DMS 273 treated with DMSO at 0.1 percent for 48 hours (cell line): ENCODE results near the gene USP6NL.

Source experiments
- DNase-seq: peaks from one replicate; lab custom pipeline; 2025; lab: John Stamatoyannopoulos, UW

USP6NL gene

DNA sequence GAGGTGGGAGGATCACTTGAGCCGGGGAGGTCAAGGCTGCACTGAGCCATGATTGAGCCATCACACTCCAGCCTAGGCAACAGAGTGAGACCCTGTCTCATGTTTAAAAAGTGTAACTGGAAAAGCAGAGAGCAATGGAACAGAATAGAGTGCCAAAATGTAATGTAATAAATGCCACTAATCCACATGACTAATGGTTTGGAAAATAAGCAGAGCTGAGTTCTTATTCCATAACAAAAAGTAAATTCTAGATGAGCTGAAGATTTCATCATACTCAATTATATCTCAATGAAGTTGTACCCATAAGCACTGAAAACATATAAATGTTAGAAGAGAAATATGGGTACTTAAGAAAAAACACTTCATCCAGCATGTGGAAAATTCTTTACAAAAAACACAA is 132.6 kb downstream of the USP6NL start:
- DNase-seq = no peak

DNA sequence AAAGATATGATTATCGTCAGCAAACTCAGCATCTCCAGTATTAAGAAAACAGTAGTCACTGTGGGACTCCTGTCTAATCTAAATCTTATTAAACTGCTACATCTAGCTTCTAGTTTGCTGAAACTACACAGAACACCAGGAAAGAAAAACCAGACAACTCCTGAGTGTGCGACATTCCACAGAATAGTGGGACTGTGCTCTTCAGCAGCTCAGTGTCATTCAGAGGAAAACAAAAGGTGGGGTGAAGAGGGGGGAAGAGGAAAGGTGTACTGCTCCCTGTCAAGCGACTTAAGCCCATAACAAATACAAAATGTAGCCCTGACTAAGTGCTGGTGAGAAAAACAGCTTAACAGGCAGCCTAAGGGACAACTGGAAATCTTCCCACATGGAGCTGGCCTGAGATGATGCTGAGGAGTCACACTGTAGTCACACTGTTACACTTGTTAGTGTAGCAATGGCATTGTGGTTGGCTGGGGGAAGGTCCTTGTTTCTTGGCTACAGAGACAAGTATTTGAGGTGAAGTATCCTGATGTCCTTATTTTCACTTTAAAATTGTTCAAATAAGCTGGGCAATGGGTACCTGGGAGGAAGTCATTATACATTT is 135.5 kb downstream of the USP6NL start:
- no peak for DNase-seq

DNA sequence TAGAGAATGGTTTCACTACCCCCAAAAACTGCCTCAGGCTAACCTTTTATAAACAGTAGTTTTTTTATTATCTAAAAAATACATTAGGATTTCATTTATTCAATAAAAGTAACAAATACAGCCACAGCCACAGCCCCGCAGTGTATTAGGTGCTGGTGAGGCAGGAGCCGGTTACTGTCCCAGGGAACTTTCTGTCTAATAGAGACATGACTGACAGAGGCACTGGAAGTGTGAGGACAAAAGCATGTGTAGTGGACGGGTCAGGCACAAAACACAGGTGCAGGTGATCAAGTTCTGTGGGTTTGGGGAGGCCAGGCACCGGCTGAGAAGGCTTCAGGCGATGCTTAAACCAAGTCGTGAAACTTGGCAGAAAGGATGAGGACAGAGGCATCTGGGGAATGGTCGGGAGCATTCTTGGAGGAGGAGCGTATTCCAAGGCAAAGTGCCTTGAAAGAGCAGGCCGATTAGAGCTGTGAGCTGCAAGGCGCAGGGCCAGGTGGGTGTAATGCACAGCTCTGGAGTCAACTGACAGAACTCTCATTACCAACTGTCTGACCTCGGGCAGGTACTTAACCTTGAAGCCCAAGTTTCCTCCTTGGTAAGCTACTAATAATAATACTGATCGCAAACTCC is 138.2 kb downstream of the USP6NL start:
- no peak for DNase-seq

DNA sequence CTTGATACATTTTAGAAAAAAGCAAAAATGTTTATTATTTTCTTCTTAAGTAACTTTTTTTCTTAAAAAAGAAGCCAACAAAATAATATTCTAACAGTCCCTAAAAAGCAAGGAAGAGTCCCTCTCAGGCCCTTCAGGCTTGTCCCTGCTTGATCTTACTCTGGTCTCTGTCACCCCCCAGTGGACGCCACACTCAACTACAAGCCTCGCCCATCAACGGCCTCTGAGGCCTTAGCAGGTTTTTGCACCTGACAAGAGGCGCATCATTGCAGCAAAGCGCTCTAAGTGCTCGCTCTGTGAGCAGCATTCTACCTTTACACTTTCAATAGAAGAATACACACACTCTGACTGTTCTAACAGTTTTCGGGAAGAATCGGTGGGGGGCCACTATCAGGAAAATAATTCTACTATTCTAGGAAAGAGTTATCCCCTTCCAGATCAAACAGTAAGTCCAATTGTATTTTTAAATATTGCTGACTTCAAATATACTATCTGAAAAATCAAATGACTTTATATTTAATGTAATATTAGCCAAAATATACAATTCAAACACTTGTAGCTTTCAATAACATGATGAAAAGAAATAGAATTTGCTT is 139.2 kb downstream of the USP6NL start:
- DNase-seq = no peak

DNA sequence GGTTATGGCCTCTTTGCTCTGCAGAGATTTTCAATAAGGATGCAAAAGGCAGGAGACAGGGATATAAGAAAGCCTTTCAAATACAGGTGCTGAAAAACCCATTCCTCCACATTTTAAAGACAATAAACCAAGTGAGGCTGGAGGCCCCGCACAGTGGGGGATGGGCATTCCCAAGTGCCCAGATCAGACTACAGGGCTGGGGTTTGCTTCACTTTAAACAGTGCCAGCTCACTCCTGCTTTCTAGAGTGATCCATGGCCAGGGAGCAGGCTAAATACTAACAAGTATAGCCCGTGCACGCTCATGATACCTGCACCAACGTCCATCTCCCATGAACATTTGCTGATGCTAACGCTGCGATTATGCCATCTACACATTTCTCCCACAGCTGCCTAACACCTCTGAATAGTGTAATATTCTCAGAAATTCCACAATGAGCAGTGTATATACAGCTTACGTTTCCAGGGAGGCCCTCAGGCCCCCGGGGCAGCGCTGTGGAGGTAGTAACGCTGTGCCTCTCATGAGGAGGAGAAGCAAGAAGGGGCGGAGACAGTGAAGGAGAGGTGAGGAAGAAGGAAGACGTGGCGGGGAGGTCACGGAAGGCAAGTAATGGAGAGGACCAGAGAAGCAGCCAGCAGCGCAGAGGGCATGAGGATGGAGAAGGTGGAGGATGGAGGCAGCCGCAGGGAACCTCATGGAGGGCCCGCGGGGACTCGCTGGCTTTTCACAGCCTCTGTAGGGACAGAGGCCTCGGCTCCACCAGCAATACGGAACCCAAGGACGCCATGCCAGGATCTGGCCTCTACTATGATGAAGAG is 141.7 kb downstream of the USP6NL start:
- DNase-seq = no peak

DNA sequence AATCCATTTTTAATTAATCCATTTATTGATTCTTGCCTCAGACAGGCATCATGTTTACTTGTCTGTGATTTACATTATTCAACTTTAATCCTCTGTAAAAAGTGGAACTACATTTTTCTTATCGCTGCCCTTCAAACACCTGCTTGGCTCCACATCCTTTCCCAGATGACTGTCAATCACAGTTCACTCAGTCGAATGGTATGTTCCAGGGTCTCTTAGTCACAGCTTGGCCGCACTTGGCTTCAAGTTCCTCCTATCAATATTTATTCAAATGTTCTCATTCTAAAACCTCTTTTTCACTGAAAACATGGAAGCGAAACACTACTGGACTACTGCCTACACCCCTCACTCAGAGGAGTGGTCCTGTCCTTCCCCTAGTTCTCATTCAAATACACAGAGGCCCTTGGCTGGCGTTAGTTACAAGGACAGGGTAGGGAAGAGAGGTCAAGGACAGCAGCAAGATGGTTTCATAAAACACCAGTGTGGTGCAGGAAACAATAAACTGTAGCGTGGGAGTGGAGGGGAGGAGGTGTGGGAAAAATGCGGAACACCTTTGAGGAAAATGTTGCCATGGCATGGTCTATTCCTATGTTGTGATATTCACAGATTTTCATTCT is 143.2 kb downstream of the USP6NL start:
- DNase-seq = no peak

DNA sequence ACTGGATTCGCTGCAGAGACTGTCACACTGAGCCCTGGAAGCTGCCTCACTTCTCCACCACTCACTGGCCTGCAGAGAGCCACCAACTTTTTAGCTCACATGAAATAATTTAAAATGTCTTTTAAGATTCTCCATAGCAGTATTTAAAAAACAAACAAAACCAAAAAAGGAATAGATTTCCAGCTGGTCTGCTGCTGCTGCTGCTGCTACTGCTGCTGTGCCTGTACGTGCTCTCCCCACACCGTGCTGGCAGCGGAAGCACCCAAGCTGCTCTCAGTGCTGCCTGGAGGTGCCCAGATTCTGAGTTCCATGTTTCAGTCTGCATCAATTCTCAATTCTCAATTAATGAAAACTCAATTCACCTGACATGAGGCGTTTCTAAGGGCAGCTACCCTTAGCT is 146.0 kb downstream of the USP6NL start:
- no peak for DNase-seq

DNA sequence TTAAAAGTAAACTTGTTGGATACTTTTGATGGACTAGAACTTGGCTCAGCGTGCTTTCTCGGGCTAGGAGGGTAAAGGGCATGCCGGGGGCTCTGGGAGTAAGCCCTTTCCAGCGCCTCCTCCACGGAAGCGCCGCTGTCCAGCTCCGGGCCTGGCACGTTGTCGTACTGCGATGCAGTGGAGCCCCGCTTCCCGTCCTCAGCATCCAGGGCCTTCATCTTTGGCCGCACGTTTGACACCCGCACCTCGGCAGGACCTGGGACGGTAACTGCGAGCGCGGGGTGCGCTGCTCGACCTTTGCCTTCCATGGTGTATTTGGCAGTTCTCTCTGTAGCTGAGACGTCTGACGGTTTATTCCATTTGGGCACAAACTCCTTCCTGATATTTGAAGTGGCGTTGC is 148.3 kb downstream of the USP6NL start:
- no peak for DNase-seq

DNA sequence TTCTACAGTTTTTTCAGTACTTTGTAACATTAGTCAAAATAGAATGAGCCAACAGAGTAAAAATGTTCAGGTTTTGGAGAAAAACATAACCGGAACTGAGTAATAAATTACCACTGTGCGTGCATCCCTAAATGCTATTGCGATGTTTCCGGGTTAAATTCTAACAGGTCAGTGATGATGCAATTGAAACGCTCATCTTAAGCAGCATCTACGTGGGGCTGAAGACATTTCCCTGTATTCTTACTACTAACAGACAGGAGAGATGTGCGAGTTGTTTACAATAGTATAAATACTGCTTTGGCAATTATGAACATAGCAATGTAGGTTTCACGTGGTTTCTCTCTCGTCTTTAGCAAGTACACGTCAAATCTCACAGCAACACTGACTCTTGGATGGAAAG is 149.4 kb downstream of the USP6NL start:
- DNase-seq = no peak

DNA sequence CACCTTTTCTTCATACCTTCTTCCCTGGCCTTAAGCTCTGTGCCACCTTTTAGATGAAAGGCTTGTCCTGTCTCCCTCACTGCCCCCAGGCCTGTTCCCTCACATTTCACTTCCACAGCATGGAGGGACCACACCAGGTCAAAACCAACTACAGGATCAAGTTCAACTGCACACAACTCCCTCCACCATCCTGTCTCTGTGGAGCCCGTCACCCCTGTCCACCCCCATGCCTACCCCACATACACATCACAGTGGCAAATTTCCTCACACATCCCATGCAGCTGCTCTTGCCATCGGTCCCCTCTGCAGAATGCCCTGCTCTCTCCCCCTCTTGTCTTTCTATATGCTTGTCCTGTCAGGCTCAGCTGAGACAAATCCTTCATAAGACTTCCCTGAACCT is 154.1 kb downstream of the USP6NL start:
- DNase-seq = no peak

DNA sequence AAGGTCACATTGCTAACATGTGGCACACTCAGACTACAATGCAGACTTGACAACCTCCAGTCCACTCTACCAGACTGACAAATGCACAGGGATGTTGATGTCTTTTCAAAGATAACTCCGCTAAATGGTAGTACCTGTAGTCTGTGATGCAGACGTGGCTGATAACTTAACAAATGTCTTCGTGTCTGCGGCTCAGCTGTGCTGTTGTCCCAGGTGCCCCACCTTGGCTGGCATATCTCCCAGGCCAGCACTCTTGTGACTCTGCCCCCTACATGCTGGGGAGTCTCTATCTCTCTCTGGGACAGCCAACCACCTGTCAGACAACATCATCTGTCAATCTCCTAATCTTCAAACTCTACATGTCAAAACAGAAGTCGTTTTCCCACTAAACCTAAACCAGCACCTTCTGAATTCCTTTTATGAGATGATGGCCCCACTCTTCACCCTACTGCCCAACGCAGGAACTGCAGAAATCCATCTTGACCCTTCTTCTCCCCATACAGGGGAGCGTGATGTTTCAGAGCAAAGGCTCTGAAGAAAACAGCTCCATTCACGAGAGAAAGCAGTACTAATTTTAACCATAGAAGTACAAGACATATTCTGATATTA is 156.4 kb downstream of the USP6NL start:
- DNase-seq = no peak

DNA sequence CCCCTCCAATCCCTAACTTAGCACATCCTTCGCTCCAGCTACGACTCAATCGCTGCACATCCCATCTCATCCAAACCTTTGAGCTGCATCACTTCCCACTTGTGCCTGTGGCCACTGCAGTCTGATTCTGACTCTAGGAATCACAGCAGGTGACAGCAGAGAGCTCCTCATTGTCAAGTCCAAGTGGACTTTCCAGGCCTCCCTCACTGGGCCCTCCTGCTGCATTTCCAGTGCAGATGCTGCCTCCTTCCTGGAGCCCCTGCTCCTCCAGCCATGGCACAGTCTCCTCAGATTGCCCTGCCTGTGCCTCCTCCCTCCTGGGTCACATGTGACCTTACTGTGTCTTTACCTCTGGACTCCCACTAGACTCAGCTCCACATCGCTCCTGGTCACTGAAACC is 157.3 kb downstream of the USP6NL start:
- DNase-seq = no peak

DNA sequence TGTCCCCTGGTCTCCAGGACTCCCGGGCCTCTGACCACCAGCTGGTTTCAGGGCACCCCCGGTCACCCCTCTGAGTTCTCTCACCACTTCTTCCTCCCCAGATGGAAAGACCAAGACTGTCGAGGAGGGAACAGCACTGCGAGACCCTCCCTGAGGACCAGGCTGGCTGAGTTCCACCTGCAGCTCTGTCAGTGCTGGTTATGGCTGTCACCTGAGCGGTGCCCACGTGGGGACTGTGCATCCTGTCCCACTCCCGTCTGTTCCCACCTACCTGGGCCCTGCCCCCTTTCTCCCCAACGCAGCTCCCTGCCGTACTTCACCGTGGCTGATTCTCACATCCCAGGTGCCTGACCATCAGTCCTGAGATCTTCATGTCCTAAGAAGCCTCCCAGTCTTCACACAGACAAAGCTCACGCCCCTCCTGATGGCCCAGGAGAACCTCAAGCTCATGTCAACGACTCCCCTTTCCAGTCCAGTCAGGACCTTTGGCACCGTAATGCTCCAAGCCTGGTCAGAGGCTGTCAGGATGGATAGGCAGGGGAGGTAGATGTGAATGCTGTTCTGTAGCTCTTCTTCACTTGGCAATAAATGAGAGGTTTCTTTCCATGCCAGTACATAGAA is 159.7 kb downstream of the USP6NL start:
- no peak for DNase-seq

DNA sequence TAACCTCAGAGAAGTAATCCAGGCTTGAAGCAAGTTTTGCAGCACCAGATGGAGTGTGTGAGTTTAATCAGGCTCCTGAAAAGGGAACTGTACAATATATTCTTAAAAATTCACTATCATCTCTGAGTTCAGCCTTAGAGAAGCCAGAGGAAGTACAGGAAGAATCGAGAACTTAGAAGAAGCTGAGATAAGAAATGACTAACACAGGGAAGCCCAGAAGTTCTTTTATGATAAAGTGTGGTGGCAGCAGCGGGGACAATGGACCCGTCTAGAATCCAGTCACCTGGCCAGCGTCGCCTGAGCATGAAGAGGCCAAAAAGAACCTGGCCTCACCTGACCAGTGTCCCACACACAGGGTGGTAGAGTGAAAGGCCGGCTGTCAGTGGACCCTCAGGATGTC is 161.0 kb downstream of the USP6NL start:
- no peak for DNase-seq

DNA sequence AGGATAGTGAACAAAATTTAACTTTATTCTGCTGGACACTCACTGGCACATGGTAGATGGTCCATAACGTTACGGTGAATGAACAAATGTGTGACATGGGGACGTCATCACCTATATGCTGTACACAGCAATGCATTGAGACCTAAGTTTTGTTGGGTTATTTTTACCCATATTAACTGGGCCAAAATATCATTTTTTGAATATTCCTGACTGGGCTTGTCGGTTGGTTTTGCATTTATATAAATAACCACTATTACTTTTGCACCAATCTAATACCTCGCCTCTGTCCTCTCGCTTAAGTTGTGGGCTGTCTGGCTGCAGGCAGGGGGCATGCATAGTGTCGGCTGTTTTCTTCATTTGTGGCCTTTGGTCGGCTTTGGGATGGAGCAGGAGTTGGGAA is 161.7 kb downstream of the USP6NL start:
- DNase-seq = no peak

DNA sequence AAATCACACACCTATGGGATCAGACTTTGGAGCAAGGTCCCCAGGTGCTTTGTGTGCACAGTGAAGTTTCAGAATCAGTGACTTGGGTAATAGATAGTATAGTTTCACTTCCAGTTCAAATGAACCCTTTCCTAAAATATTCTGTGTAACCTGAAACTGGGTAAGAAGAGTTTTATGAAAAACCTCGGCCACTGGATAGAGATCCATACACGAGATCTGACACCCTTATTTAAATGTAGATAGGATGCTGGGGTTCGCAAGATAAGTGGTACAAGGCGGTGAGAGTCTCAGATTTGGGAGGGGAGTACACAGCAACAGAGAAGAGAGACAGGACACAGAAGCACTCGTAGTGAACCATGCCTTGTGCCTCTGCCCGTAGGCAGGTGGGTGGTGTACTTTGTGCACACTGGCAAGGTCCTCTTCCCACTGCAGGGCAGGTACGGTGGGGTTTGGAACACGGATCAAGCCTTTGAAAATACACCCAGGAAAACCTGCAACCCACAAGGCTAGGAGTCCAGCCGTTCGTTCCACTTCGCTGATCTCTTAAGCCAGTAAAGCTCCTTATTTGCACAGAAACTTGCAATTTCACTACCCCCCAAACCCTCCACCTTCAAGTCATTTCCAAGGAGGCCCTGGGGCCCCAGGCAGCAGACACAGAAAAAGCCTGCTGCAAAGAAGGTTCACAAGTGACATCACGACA is 162.8 kb downstream of the USP6NL start:
- DNase-seq = no peak

DNA sequence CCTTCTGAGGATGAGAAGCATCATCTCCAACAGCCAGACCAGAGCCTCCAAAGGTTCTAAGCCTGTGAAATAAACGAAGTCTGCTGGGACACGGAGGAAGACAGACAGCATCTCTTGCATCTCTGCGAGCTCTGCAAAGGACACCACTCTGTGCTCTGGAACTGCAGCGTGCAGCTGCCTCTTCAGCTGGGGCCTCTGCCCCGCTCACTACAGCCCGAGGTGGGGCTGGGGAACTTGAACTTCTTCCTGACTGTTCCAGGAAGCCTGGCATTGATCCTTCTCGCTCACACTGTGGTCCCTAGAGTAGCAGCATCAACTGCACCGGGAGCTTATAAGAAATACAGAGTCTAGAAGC is 163.3 kb downstream of the USP6NL start:
- DNase-seq = no peak

DNA sequence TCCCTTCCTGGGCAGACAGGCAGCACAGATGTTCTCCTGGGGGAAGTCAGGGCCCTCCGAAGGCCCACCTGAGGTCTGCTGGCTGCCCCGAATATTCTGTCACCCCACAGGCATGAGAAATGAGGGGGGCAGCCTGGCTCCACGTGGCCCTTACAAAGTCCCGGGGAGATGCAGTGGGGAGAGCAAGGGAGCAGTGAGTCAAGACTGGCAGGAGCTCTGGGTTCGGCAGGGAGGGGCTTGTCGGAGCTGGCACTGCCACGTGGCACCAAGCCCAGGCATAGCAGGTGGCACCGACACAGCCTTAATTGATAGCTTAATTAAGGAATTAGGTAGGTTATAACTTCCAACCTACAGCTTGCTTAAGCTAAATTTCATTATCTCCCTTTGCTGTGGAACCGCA is 163.9 kb downstream of the USP6NL start:
- DNase-seq = no peak

DNA sequence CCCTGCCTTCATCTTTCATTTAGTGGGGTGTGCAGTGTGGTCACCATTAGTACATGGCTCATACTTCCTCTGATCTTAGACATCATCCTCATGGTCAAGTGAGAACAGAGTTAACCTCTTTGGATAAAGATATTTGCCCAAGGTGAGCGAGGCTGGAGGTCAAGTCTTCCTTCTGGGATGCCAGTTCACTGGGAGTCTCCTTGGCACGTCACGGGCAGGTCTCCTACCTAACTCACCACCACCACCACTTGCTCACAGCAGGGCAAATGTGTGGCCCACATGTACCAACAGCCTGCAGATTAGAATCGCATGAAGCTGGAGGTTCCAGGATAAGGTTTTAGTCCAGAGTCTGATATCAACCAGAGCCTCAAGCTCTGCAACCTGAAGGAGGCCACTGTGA is 164.6 kb downstream of the USP6NL start:
- no peak for DNase-seq

DNA sequence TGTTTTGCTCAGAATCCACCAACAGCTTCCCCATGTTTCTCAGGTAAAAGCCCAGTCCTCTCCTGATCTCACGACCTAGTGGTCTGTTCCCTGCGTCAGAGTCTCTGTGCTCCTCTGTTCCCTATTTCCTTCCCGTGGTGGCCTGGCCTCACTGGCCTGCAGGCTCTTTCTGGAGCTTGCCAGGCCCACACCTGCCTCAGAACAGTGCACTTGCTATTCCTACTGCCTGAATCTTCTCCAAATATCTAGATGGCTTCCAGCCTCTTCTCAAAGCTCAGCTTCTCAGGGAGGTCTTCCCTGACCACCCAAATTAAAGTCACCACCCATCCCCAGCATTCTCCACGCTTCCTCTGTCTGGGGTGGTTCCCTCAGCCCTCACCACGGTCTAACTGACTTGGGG is 165.3 kb downstream of the USP6NL start:
- no peak for DNase-seq

DNA sequence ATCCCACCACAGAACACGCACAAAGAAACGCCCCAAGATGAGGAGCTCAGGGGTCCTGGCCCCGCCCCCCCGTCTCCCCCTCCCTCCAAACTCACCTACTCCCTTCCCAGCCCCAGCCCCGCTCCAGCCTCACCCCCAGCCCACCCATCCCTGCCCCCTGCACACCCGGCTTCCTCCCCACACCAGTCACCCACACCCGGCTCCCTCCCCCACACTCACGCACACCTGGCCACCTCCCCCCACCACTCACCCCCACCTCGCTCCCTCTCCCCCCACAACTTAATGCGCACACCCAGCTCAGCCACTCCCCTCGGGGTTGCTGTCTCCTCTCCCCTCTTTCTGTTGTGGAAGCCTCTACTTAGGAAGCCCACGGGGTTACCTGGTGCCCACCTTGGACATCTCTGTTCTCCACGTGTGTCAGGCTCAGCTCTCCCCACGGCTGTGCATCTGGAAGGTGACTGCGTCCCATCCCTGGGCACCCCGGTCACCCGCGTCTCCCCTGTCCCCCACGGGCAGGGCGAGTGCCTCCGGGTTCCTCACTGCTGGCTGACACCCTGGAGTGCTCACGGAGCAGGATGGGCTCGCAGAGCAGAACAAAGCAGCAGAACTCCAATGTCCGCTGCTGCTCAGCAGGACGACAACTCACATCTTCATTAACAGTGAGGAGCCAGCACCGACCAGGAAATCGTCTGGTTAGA is 166.8 kb downstream of the USP6NL start:
- DNase-seq = no peak
